ENCODE measurements around the gene GALK1.
"Not testable (repeated sequence)": the region's sequence is repeated elsewhere in the genome, so short reads cannot be mapped to it uniquely, and the experiment has no call there.

GALK1 gene

DNA sequence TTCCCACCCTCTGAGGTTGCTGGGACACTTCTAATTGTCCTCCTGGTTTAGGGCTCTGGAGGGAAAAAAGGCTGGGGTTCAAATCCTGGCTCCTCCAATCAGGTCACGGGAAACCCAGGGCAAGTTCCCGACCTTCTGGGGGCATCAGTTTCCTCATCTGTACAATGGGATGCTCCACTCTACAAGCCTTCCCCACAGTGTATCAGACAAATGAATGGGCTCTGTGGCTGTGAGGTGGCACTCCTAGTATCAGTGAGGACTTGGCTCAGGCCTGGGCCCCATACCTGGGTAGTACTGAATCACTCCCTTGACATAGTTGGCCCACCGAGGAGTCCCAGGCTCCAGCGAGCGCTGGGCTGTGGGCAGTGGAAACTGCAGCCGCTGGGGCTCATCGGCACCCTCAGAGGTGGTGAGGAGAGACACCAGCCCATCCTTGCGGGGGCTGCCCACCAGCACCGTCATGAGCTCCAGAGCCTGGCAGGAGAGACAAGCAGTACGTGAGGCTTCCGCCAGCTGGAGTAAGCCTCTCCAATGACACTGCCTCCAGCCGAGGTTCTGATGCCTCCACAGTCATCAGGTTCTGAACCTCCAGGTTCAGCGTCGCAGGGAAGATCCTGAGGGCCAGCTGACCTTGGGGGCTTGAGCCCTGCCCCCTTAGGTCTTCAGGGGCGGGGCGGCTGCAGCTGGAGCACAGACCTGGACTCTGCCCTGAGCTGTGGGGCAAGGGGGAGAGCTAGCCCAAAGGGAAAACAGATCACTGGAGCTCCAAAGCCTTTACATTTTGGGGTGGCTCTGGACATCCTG is 1.2 kb downstream of the GALK1 start:
- DNase-seq, result no peak

DNA sequence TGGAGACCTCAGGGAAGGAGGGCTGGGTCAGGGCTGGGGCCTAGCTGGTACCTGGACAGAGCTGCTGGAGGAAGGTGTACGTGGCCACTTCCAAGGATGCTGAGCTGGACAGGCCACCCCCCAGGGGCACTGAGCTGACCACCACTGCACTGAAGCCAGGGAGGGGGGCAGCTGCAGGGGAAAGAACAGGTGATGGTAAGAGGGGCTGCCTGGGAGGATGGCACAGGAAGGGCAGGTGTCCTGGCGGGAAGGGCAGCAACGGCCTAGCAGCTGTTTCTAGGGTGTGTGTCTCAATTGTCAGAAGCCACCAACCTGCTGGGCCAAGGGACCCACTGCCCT is 1.8 kb downstream of the GALK1 start:
- DNase-seq, result no peak

DNA sequence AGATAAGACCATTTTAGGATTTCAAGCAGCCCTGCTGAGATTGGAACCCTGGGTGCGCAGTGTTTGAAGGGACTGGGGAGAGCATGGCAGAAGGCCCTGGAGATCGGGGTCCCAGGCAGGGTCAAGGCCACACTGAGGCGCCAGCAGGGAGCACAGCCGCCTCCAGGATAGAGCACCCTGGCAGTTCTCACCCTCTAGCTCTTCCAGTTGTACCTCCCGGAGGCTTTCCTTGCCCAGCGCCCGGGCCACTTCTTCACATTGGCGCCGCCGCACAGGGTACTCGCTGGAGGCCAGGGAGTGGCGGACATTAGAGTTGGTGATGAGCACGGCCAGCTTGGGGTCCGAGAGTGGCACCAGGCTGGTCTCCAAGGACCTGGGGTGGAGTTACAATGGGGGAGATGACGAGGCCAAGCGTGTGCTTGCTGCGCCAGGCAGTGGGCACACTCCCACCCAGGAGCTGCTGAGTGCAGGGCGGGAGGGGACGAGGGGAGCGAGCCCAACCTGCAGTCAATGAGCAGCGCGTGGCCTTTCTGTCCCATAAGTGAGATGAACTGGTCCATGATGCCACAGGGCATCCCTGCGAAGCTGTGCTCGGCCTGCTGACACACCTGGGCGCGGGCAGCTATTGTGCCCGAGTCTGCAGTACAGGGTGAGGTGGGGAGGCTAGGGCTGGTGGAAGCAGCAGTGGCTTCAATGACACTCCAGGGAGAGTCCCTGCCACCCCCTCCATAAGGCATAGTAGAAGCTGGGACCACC is 2.3 kb downstream of the GALK1 start:
- no peak for DNase-seq

DNA sequence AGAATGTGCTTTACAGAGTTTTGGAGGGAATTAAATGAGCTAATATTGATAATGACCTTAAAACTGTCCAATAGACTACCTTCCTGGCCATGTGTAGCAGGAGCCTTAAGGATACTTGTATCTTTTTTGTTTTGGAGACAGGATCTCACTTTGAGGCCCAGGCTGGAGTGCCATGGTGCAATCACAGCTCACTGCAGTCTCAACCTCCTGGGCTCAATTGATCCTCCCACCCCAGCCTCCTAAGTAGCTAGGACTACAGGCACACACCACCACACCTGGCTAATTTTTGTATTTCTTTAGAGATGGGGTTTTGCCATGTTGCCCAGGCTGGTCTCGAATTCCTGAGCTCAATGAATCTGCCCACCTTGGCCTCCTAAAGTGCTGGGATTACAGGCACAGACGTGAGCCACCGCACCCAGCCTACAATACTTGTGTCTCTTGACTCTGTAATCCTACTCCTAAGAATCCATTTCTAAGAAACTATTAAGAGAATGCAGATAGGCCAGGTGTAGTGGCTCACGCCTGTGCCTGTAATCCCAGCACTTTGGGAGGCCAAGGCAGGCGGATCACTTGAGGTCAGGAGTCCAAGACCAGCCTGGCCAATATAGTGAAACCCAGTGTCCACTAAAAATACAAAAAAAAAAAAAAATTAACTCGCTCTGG is 4.9 kb downstream of the GALK1 start:
- DNase-seq, result not testable (repeated sequence)

DNA sequence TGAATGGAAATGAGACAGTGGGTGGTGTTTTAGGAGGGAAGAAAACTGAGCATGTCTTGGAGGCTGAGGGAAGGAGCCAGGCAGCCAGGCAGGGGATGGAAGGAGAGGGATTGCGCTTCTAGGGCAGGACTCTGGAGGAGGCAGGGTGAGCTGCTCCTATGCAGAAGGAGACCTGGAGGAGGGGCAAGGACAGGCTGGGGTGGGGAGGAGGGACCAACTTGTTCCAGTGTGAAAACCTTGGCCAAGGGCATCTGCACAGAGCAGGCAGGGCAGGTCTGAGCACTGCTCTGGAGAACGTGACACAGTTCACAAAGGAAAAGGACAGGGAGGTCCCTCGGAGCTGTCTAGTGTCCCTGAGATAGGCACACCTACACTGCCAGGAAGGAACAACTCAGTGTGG is 5.5 kb downstream of the GALK1 start:
- no peak for DNase-seq

DNA sequence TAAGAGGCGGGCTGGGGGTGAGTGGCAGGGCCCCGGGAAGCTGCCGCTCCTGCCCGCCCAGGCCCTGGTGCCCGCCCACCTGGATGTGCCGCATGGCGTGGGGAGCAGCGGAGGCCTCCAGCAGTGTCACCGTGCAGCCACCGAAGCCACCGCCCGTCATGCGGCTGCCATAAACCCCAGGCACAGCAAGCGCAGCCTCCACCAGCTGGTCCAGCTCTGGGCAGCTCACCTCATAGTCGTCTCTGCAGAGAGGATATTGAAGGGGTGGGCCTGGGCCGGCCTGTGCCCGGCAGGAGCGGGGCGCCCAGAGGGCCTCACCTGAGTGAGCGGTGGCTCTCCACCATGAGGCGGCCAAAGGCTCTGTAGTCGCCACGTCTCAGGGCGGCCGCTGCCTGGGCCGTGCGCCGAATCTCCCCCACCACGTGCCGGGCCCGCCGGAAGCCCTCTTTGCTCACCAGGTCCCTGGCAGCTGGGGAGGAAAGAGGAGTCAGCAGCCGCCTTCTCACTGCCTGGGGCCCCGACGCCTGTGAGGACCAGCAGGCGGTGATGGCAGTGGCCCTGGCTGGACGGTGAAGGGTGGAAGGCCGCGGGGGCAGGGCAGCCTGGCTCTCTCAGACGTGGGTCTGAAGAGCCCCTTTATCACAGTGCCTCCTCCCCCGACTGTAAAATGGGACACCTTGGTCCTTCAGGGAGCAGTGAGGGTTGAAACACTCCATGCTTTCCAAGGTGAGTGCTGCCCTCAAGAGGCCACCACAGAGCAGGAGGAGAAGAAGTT is 6.7 kb downstream of the GALK1 start:
- DNase-seq, result no peak

DNA sequence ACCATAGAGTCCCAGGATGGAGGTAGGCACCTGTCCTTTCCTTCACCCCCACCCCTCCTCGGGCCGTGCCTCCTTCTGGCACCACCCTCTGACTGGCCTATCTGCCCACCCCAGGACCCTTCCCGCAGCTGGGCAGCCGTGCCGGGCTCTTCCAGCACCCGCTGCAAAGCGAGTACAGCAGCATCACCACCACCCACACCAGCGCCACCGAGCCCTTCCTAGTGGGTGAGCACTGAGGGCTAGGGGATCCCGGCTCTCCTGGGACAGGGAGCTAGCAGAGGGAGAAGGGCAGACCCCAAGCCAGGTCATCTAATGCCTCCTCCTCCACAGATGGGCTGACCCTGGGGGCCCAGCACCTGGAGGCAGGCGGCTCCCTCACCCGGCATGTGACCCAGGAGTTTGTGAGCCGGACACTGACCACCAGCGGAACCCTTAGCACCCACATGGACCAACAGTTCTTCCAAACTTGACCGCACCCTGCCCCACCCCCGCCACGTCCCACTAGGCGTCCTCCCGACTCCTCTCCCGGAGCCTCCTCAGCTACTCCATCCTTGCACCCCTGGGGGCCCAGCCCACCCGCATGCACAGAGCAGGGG is 7.8 kb downstream of the GALK1 start:
- no peak for DNase-seq

DNA sequence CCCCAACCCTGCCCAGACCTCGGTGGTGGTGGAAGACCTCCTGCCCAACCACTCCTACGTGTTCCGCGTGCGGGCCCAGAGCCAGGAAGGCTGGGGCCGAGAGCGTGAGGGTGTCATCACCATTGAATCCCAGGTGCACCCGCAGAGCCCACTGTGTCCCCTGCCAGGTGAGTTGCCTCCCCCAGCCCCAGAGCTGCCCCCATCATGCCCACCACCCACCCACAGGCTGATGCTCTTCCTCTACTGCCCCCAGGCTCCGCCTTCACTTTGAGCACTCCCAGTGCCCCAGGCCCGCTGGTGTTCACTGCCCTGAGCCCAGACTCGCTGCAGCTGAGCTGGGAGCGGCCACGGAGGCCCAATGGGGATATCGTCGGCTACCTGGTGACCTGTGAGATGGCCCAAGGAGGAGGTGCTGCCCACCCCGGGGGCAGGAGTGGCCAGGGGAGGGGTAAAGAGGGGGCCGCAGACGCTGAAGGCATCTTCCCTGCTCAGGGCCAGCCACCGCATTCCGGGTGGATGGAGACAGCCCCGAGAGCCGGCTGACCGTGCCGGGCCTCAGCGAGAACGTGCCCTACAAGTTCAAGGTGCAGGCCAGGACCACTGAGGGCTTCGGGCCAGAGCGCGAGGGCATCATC is 8.4 kb downstream of the GALK1 start:
- DNase-seq, result no peak

DNA sequence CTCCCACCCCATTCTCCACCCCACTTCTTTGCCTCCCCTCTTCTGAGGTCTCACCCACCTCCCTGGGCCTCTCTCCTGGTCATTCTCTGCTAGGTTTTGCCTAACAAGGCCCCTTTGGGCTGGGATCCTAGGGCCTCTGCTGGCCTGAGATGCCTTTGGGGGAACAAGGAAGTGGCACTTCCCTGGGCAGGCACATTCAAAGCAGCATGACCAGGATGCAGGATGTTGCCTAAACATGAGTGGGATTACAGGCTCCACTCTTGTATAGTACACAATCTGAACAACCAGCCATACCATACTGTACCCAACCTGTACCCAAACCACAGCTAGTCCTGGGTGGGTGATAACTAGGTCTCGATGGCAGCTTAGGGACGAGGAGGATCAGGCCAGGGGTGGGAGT is 9.0 kb downstream of the GALK1 start:
- no peak for DNase-seq

DNA sequence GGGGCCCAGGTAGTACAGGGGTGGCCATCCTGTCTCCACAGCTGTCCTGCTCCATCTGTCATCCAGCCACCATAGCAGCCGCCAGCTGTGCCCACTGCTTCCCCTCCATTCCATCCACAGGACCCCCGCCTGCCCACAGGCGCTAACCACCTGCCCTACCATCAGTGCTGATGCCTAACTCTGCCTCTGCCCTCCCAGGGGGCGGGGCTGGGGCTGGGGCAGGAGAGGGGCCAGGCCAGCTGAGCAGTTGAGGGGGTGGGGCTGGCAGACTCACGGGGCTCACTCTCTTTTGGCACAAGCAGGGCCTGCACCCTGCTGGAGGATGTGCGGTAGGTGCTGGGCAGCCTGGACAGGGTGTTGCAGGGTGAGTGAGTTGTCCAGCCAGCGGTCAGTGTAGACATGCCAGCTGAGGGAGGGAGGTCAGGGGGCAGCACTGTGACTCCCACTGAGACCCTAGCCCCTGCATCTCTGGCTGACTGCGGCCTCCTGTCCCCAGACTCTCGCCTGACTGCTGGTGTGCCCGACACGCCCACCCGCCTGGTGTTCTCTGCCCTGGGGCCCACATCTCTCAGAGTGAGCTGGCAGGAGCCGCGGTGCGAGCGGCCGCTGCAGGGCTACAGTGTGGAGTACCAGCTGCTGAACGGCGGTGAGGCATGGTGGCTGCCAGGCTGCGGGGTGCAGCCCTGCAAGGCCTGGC is 9.6 kb downstream of the GALK1 start:
- no peak for DNase-seq

DNA sequence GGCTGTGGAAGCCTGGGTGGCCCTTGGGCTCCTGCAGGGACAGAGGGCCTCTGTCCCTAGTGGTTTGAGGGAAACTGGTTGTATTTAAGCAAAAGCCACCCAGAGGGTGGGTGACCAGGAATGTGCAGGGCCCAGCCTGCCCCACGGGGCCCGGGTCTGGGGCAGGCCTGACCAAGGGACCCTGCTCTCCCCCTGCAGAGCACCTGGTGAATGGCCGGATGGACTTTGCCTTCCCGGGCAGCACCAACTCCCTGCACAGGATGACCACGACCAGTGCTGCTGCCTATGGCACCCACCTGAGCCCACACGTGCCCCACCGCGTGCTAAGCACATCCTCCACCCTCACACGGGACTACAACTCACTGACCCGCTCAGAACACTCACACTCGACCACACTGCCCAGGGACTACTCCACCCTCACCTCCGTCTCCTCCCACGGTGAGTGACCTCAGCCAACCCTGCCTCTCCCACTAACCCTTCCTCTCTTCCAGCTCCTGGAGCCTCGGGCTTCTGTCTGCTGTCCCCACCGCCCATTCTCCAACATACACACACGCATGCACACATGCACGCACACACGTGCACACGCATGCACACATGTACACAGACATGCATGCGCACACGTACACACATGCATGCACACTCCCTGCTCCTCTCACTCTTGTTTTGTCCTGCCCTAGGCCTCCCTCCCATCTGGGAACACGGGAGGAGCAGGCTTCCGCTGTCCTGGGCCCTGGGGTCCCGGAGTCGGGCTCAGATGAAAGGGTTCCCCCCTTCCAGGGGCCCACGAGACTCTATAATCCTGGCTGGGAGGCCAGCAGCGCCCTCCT is 10.4 kb downstream of the GALK1 start:
- DNase-seq, result no peak

DNA sequence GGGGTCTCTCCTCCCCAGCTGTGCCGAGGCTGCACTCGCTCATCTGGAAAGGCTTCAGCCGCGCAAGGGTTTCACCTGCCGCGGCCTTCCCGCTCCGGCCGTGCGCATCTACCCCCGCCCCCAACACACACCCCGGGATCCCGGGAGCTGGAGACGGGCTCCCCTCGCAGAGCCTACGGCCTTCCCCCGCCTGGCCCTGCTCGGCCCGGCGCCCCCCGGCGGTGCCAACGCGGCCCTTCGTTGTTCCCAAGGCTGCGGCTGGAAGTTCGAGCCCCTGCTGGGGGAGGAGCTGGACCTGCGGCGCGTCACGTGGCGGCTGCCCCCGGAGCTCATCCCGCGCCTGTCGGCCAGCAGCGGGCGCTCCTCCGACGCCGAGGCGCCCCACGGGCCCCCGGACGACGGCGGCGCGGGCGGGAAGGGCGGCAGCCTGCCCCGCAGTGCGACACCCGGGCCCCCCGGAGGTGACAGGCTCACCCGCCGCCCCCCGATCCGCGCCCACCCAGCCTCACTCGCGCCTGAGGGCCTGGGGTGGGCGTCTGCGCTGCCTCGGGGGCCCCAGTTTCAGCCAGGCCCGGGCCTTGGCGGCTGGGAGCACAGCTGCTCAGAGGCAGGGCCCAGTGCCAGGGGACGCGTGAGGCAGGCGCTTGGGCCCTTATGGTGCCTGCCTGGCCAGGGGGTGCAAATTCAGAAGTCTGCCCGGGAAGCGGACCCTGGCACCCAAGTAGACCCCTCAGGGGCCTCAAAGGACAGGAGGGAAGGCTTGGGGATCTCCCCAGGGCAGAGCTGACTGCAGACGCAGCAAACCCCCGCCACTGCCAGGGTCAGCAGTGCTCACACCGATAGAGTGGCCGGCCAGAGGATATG is 11.2 kb downstream of the GALK1 start:
- DNase-seq, result no peak

DNA sequence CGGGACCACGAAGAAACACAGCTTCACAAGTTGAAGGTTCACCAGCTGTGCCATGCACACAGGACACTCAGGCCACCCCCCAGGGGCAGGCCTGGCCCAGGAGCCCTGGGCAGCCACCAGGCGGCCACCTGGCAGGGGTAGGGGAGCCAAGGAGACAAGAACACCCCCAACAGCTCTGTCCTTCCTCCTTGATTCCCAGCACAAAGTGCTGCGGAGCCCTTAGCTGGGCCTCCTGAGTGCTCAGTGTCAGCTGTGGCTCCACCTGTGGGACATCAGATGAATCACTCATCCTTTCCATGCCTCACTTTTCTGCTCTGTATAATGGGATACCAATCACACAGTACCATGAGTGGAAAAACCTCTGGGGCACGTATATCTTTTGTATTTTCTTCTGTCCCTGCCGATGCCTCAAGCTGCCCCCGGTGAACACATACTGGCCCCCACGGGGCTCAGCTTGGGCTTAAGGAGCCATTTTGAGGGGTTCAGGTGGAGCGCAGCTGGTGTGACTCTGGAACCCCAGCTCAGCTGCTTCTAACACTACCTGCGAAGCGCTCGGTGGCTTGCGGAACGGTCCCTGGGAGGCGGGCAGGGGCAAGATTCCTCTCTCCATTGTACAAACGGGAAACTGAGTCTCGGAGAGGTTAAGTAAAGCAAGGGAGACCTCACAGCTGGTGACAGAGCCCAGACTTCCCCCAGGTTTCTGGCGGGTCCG is 12.0 kb downstream of the GALK1 start:
- no peak for DNase-seq

DNA sequence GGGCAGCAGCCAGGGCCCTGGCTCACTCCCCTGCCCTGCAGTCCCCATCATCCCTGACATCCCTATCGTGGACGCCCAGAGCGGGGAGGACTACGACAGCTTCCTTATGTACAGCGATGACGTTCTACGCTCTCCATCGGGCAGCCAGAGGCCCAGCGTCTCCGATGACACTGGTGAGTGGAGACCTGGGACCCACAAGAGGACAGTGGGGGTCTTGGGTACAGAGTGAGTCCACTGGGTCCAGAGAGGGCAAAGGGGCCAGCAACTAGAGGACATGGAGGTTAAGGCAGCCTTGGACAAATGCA is 12.6 kb downstream of the GALK1 start:
- DNase-seq, result no peak

DNA sequence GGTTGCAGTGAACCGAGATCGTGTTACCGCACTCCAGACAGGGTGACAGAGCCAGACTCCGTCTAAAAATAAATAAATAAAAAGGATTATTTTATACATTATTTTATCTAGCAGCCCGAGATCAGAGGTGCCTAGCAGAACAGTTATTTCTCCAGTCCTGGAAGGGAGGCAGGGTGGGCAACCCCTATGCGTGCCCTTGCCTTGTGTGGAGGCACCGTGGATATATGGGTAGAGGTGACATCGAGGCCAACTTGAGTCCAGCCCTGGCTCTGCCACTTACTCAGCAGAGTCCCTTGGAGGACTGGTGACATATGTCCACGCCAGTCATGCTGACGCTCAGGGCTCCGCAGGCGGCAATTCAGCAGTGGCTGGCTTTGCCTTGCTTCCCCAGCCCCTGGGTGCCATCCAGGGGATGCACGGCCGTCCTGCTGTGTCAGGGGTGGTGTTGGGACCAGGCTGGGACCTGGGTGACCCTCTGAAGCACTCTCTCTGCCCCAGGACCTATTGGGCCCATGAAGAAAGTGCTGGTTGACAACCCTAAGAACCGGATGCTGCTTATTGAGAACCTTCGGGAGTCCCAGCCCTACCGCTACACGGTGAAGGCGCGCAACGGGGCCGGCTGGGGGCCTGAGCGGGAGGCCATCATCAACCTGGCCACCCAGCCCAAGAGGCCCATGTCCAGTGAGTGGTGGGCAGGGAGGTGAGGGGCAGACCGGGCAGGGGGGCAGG is 13.2 kb downstream of the GALK1 start:
- no peak for DNase-seq

DNA sequence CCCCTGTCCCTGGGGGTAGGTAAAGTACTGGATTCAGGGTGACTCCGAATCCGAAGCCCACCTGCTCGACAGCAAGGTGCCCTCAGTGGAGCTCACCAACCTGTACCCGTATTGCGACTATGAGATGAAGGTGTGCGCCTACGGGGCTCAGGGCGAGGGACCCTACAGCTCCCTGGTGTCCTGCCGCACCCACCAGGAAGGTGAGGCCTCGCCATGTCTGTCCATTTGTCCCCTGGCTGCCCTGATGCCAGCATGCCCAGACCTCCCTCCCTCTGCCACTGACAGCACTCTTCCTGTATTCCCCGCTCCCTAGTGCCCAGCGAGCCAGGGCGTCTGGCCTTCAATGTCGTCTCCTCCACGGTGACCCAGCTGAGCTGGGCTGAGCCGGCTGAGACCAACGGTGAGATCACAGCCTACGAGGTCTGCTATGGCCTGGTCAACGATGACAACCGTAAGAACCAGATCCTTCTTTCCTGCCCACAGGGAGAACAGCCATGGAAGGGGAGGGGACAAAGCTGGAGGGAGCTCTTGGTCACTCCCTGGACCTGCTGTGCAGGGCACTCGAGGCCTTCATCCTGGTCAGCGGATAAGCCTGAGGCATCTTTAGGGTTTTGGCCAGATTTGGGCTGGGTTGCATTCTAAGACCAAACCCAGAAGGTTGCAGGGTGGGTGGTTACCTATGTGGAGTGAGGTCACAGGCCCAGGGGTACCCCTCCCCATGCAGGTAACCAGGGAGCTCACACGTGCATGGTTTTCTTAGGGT is 14.2 kb downstream of the GALK1 start:
- DNase-seq, result no peak

DNA sequence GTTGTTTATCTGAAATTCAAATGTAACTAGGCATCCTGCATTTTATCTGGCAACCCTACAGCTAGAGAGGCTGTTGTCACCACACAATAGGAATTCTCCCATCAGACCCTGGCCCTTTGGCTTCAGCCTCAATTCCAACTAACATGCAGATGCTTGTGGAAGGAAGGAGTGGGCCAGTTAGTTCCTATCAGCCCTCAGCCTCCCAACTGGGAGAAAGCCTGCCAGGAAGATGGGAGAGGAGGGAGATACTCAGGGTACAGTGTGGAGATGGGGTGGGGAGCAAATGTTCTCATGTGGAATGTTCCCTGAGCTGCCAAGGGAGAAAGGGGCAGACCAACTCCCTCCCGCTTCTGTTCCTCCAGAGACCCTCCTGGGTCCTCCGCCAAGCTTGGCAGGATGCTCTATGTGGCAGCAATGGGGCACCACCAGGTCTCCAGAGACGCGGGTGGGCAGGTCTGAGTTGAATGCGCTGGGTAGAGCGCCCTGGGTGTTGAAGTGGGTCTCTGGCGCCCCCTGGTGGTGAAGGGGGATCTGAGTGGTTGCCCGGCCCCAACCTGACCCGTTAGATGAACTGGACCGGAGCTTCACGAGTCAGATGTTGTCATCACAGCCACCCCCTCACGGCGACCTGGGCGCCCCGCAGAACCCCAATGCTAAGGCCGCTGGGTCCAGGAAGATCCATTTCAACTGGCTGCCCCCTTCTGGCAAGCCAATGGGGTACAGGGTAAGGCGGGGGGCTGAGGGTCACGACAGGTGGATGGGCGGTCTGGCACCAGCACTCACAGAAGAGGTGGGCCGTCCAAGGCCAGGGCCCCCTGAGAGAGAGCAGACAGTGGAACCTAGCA is 15.2 kb downstream of the GALK1 start:
- peak; percentile 32 for DNase-seq

Data from DMS79 treated with DMSO at 0.1 percent for 48 hours (cell line).